AG09309 (cell line): Measurements from ENCODE around the gene ERFE.

Experiments used
- DNase-seq: peaks from one replicate; pipeline ENCODE4 v3.0.0-alpha.2; 2010; ENCODE audit warnings: low read depth
- H3K4me3 ChIP-seq: 2 replicates; pipeline ENCODE4 v1.5.1; 2011; ENCODE audit warnings: mild to moderate bottlenecking, low read depth, low read length, moderate library complexity; ENCODE audit not compliant: control insufficient read depth
- CTCF ChIP-seq: IDR thresholded peaks from 2 replicates; pipeline ENCODE4 v1.5.1; 2011; ENCODE audit warnings: mild to moderate bottlenecking, low read depth, low read length, inconsistent platforms; ENCODE audit not compliant: insufficient read depth, control insufficient read depth; ENCODE audit errors: missing control alignments

The ERFE gene

GRCh38 chr2:238135601-238136150 is 23.1 kb upstream of the ERFE start:
- DNase-seq: no peak
- H3K4me3 ChIP-seq: no peak overlapping the region
- no peak for TF ChIP-seq CTCF

GRCh38 chr2:238136820-238137537 is 21.8 kb upstream of the ERFE start:
- H3K4me3 ChIP-seq: no peak overlapping the region
- no peak for TF ChIP-seq CTCF
- peak; percentile 32 for DNase-seq

GRCh38 chr2:238137885-238138284 is 20.9 kb upstream of the ERFE start:
- no peak overlapping the region for H3K4me3 ChIP-seq
- TF ChIP-seq CTCF: no peak
- DNase-seq: no peak

GRCh38 chr2:238138331-238139195 is 20.2 kb upstream of the ERFE start, which contains the start of gene KLHL30:
Gene KLHL30, plus strand, starts transcription at chr2:238138668. Its CDS starts 2,087 bp downstream, at chr2:238140755.
- no peak within 1 kb of the TSS for H3K4me3 ChIP-seq
- TF ChIP-seq CTCF: no peak
- DNase-seq: no peak

GRCh38 chr2:238139196-238140039 is 19.4 kb upstream of the ERFE start:
- H3K4me3 ChIP-seq: no peak overlapping the region
- TF ChIP-seq CTCF: peak; percentile 37
- no peak for DNase-seq

GRCh38 chr2:238140040-238140439 is 18.7 kb upstream of the ERFE start:
- no peak for DNase-seq
- H3K4me3 ChIP-seq: no peak overlapping the region
- no peak for TF ChIP-seq CTCF
